Cerebellar cortex (tissue), 1 donor: ENCODE results near the gene IL4.
"Not testable (repeated sequence)": the region's sequence is repeated elsewhere in the genome, so short reads cannot be mapped to it uniquely, and the experiment has no call there.

Experiments used
- DNase-seq: peaks from one replicate; pipeline ENCODE4 v3.0.0-alpha.2; 2015; ENCODE audit warnings: low spot score

The IL4 gene

DNA sequence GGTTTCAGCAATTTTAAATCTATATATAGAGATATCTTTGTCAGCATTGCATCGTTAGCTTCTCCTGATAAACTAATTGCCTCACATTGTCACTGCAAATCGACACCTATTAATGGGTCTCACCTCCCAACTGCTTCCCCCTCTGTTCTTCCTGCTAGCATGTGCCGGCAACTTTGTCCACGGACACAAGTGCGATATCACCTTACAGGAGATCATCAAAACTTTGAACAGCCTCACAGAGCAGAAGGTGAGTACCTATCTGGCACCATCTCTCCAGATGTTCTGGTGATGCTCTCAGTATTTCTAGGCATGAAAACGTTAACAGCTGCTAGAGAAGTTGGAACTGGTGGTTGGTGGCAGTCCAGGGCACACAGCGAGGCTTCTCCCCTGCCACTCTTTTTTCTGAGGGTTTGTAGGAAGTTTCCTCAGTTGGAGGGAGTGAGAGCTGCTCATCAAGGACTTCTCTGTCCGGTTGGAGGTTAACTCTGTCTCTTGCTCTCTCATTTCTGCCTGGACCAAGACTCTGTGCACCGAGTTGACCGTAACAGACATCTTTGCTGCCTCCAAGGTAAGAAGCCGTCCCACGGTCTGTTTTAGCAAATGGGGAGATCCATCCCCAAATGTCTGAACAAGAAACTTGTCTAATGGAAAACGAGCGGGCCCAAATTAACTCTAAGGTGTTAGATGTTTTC, at the start of gene IL4:
Gene IL4, plus strand, starts transcription at position 51 of the 692 bp plus-strand sequence. Its CDS starts 62 bp downstream, at position 113.
- DNase-seq, result no peak

- no peak for DNase-seq
Measured at GRCh38 chr5:132627470-132627869, 46.3 kb upstream of the IL4 start.

GRCh38 chr5:132628814-132629213, 45.0 kb upstream of the IL4 start:
- DNase-seq, result no peak

- no peak for DNase-seq
Measured at GRCh38 chr5:132629230-132629944, 44.4 kb upstream of the IL4 start.

DNA sequence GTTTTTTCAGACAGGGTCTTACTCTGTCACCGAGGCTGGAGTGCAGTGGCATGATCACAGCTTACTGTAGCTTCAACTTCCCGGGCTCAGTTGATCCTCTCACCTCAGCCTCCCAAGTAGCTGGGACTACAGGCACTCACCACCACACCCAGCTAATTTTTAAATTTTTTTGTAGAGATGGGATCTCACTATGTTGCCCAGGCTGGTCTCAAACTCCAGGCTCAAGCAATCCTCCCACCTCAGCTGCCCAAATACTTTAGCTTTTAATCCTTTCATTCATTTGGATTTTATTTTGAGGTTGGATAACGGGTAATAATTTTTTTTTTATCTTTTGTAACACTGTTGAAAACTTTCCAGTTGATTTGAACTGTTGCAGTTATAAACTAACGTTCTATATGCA, 40.2 kb upstream of the IL4 start:
- DNase-seq, result not testable (repeated sequence)

DNA sequence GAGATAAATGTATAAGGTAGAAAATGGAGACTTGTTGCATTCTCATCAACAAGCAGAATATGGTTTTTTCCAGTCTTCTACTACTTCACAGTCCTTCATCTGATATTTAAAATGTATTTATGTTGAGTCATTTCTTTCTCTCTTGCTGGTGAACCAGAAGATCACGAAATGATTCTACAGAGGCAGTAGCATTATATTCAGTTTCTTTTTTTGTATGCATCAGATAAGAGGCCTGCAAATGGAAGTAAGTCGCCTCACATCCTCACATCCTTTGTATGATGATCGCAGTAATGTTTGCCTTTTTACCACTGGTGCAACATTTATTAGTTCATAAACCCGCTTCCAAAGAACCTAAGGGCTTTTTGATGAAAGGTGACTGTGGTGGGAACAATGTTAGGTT, 37.9 kb upstream of the IL4 start:
- DNase-seq, result no peak

- no peak for DNase-seq
Measured at GRCh38 chr5:132637241-132637640, 36.5 kb upstream of the IL4 start.

DNA sequence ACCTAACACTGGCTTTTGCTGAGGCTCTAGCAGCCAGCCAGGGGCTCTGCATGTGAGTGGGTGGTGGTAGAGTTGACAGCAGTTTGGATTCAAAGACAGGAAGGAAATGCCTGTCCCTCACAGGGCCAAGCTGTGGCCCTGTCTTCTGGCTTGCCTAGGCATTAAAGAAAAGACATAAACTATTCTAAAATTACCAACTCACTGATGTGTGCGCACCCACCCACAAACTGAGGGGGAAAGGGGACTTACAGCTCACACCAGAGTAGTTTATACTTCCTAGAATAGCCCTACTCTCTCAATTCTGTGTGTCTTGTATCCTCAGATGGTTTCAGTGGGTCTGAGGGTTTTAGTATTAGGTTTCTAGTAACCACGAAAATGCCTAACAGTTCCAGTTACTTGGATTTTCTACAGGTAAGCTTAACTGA, 34.1 kb upstream of the IL4 start:
- no peak for DNase-seq

- no peak for DNase-seq
Measured at GRCh38 chr5:132640613-132641012, 33.2 kb upstream of the IL4 start.

- DNase-seq, result no peak
Measured at GRCh38 chr5:132641241-132641723, 32.5 kb upstream of the IL4 start.

DNA sequence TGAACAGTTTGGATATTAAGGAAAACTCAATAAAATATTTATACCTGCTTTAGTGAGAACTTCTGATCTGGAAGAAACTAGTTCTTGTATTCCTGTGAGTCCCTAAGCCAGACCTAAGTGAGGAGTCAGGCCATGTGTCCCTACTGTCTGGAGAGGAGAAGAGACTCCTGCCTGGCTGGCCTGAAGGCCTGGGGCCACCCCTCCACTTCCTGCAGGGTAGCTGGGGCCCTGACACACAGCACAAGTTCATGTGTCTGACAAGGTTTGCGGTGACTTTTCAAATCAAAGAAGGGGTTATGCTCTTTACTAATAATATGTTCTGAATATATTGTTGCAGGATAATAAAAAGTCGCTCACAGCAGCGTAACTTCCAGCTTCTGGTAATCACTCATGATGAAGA, 31.9 kb upstream of the IL4 start:
- no peak for DNase-seq

GRCh38 chr5:132644177-132644576, 29.6 kb upstream of the IL4 start:
- no peak for DNase-seq

DNA sequence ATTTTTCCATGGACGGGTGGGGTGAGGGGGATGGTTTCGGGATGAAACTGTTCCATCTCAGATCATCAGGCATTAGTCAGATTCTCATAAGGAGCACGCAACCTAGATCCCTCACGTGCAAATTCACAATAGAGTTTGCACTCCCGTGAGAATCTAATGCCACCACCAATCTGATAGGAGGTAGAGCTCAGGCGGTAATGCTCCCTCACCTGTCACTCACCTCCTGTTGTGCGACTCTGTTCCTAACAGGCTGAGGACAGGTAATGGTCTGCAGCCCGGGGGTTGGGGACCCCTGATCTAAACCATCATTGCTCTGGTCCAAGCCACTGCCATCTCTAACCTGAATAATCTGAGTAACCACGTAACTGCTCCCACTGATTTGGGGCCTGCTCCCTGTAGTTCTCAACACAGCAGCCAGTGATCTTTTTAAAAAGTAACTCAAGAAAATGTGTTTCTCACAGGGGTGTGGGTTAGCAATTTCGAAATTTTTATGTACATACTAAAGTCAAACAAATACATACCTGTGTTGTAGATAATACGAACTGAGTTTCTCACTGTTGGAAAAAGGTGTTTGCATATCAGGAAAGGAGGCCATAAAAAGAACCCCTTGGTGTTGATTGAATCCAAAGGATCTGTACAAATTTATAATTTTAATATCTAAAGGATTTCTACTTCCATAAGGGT, 27.1 kb upstream of the IL4 start:
- no peak for DNase-seq

DNA sequence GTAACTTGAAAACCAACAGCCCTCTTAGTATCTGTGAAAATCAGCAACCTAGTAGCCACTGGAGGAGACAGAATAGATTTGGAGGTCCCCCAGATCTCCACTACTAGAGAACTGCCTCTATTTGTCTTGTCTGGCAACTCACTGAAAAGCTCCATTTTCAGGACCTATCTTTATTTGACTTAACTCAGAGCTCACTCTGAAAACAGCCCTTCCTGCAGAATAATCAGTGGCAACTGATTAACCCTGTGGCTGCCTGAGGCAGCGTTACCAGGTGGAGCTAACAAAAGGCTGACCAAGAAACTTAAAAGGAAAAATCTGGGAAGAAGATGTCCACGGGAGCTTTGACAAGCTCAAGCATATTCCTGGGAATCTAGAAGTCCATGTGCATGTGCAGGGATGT, 26.3 kb upstream of the IL4 start:
- no peak for DNase-seq

DNA sequence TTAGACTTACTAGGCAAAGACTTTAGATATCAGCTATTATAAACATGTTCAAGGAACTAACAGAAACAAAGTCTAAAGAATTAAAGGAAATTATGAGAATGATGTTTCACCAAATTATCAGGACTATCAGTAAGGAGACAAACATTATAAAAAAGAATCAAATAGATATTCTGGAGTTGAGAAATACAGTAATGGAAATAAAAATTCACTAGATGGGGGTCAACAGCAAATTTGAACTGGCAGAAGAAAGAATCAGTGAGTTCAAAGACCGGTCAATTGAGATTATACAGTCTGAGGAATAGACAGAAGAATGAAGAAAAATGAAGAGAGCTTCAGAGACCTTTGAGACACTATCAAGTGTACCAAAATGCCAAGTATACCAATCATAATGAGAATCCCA, 25.4 kb upstream of the IL4 start:
- DNase-seq, result no peak

DNA sequence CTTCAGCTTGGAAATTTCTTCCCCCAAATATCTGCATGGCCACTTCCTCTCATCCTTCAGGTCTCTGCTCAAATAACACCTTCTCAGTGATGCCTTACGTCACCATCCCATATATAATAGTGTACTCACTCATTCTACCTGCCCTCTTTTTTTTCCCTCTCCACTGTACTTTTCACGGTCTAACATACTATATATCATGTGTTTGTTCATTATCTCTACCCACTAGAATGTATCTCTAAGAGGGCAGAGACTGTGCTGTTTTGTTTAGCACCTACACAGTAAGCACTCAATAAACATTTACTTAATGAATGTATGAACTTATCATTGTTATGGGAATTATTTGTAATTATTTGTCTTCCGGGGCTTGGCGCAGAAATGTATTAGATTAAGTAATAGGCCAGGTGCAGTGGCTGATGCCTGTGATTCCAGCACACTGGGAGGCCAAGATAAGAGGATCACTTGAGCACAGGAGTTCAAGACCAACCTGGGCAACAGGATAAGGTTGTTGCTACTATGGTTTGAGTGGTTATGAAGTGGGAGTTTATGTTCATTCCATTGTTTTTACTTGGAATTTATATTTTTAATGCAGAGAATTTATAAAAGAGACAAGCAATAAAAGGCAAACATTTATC, 21.8 kb upstream of the IL4 start:
- DNase-seq, result no peak

GRCh38 chr5:132653716-132654115, 20.1 kb upstream of the IL4 start:
- DNase-seq, result no peak

DNA sequence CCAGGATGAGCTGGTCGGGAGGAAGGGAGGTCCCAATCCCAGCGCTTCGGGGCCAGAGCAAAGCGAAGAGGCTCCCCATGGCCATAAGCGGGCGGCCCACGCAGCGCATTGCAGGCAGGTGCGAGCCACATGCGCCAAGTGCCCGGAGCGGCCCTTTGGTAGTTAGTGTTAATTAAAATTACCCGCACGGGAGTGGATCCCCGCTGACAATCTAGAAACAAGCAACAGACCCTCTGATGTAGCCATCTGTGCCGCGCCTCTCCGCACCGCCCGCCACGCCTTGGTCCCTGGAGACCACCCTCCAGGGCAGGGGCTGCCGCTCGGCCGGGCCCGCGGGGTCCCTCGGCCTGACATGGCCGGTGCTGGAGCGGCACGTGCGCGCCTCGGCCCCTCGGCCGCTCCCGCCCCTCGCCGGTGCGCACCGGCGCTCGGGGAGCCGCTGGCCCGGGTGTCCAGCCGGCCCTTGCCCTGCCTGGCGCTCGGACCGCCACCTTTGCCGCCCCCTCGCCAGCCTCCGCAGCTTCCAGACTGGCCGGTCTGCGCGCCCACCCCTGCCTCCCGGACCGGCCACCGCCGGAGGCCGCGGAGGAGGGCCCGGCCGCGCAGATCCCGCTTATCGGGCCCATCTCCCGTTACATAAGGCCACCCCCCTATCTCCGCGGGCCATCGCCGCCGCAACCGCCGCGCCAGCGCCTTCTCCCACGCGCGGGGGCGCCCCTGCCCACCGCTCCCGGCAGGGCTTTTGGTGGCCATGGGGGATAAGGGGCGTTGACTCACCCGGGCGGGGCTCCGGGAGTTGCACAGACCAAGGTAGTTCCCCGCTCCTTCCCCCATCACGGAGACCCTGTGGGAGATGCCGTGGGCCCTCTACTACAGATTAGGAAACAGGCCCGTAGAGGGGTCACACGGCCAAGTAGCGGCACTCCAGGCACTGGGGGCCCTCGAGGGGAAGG, 17.7 kb upstream of the IL4 start:
- DNase-seq, result no peak

DNA sequence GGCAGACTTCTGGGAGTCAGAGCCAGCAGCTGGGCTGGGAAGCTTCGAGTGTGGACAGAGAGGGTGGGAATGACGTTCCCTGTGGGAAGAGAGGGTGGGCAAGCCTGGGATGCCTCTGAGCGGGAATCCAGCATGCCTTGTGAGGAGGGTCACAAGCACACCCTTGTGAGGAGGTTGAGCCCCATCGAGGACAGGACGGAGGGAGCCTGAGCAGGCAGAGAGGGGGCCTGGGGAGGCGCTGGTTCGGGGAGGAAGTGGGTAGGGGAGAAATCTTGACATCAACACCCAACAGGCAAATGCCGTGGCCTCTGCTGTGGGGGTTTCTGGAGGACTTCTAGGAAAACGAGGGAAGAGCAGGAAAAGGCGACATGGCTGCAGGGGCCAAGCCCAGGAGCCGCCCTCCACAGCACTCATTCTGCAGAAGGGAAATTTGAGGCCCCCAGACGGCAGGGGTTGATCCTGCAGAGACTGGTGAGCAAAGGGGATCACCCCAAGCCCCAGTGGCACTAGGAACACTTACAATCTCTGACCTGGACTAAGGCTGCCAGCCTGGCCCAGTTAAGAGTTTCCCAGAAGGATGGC, 16.9 kb upstream of the IL4 start:
- no peak for DNase-seq

DNA sequence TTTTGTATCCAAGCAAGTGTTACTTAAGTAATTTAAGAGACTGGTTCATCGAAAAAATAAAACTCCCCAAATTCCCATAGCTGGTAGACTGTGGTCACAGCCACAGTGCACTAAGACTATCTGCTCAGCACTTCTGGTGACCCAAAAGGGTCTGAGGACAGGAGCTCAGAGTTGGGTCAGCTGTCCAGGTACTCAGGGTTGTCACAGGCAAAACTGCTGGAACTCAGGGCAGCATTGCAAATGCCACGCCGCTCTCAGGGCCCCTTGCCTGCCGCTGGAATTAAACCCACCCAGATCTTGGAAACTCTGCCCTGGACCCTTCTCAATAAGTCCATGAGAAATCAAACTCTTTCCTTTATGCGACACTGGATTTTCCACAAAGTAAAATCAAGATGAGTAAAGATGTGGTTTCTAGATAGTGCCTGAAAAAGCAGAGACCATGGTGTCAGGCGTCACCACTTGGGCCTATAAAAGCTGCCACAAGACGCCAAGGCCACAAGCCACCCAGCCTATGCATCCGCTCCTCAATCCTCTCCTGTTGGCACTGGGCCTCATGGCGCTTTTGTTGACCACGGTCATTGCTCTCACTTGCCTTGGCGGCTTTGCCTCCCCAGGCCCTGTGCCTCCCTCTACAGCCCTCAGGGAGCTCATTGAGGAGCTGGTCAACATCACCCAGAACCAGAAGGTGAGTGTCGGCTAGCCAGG, 16.0 kb upstream of the IL4 start, which contains the start of gene IL13:
Gene IL13, plus strand, starts transcription at position 498 of the 705 bp plus-strand sequence. Its CDS starts 14 bp downstream, at position 512.
- no peak for DNase-seq
